Kidney (tissue), 14 donors: Measurements from ENCODE around the gene MAP3K5. TPM values are rescaled to one million over a fixed set of nuclear protein-coding genes. Genes with fewer than 3 reads are reported as not detected.

Experiments used
- DNase-seq, 5 donors: peaks; one replicate each; pipeline ENCODE4 v3.0.0-alpha.2; 2013 to 2020
- FAIRE-seq: peaks from 2 replicates; lab custom pipeline; 2012; peaks lifted over from hg19 to GRCh38; lab: Jason Lieb, UNC
- H3K27ac ChIP-seq, 2 donors: one replicate each; pipeline ENCODE4 v1.7.0; 2013; ENCODE audit warnings: low read depth in 2 of 2, low read length in 2 of 2, inconsistent platforms in 1 of 2
- H3K27me3 ChIP-seq: one replicate; pipeline ENCODE4 v1.7.1; 2013; ENCODE audit warnings: low read length, inconsistent platforms; ENCODE audit not compliant: control insufficient read depth, insufficient read depth
- H3K36me3 ChIP-seq, 3 donors: one replicate each; pipeline versions ENCODE4 v1.7.0 to v1.7.1; 2013; ENCODE audit warnings: low read length in 3 of 3, control low read depth in 1 of 3, inconsistent platforms in 1 of 3; ENCODE audit not compliant: insufficient read depth in 3 of 3, control insufficient read depth in 2 of 3
- H3K4me1 ChIP-seq, 3 donors: one replicate each; pipeline versions ENCODE4 v1.7.0 to v1.7.1; 2013; ENCODE audit warnings: low read length in 3 of 3, inconsistent platforms in 1 of 3, low read depth in 1 of 3; ENCODE audit not compliant: control insufficient read depth in 2 of 3, insufficient read depth in 2 of 3
- H3K4me3 ChIP-seq, 3 donors: one replicate each; pipeline versions ENCODE4 v1.7.0 to v1.8.1; 2013; ENCODE audit warnings: low read length in 3 of 3, control low read depth in 1 of 3, inconsistent platforms in 1 of 3
- H3K9ac ChIP-seq, 3 donors: one replicate each; pipeline versions ENCODE4 v1.7.0 to v1.7.1; 2013; ENCODE audit warnings: low read length in 3 of 3, control low read depth in 1 of 3, inconsistent platforms in 1 of 3
- H3K9me3 ChIP-seq, 3 donors: one replicate each; pipeline versions ENCODE4 v1.7.0 to v1.7.1; 2013; ENCODE audit warnings: low read length in 3 of 3, control low read depth in 1 of 3, inconsistent platforms in 1 of 3; ENCODE audit not compliant: control insufficient read depth in 2 of 3, insufficient read depth in 1 of 3
- intact Hi-C: fragments of 100-400 bp; cut with DNase I; formaldehyde crosslinking; loops from one replicate; pipeline ENCODE4 v1.11.1; 2022
- polyA plus RNA-seq: library from polyadenylated mRNA; stranded (reverse); fragments of 350-450 nt; fragmentation: Illumina TruSeq; extraction: RNeasy Lipid Tissue Mini Kit (QIAGEN cat#74804); gene quantifications from one replicate; pipeline ENCODE4 v1.2.3, GENCODE V29; 2014; ENCODE audit warnings: low read depth, low replicate concordance; ENCODE audit not compliant: insufficient read depth
- total RNA-seq: library from RNA; stranded (reverse); fragmentation: NEBNext Ultra II Directional; extraction: Animal tissue kit (Norgen Biotek cat#: 25700); gene quantifications from one replicate; pipeline ENCODE4 v1.2.1, GENCODE V29; 2021
- TF ChIP-seq, protein P1 (sequence below): IDR thresholded peaks from 3 replicates; pipeline ENCODE4 v1.5.1; 2012; ENCODE audit warnings: mild to moderate bottlenecking, moderate library complexity, borderline replicate concordance; ENCODE audit not compliant: insufficient read depth; ENCODE audit errors: extremely low read depth
- donor health status: control.
- donor health status: control.
- donor health status: control.
- donor health status: control.
- donor health status: control.
- donor health status: DM: yes; HTN: yes; CAD: no.
- donor health status: Normal renal cell carcinoma (clear cell type).

The MAP3K5 gene
- total and polyA plus RNA-seq, 2 donors from 2014 or later: 5.9 to 32.9 TPM

DNA sequence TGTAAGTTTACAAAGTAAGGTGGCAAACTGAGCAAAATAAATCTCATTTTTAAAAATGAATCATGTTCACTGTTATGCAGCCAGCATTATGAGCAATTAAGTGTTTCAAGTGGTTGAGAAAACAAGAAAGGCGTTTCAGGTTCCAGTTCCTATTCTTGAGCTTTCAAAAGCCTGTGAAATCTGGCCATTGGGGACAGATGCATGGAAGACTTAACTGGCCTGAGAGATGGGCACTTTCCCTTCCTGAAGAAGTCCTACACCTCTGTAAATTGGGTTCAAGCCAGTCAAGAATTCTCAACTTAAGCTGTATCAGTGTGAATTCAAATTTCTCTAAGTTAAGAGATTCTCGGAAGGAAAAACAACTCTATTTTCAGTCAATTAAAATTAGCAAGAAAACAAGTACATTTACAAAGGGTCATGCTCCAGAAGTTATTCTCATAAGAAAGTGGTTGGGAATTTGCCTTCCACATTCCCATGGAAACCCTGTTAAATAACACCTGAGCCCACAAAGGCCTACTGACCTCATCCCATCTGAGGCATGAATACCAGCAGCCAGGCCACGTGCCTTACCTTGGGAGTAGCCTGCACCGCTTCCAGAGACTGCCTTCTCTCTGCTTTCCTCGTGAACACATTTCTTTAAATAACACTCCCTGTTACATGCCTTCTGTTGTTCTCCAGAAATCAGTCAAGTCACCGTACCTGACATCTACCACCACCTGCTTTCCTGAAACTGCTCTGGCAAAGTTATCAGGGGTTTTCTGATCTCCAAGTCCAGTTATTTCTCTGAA is 19.4 kb downstream of the MAP3K5 start:
- Histone ChIP-seq H3K4me1 (peaks cover 0 to 16% (median 13%) of the 10 kb centered on the region in 3 donors), H3K27ac (peak overlapping the region; percentile 78 to 84), H3K27me3 (no peaks in the 10 kb centered on the region), H3K4me3 (no peak overlapping the region), H3K9ac (peak overlapping the region in 1 of 3 donors; percentile 56), H3K9me3 (no peaks in the 10 kb centered on the region), H3K36me3 (no peaks in the 10 kb centered on the region)
- intact Hi-C loops: no loop called here
- TF ChIP-seq, protein P1, sequence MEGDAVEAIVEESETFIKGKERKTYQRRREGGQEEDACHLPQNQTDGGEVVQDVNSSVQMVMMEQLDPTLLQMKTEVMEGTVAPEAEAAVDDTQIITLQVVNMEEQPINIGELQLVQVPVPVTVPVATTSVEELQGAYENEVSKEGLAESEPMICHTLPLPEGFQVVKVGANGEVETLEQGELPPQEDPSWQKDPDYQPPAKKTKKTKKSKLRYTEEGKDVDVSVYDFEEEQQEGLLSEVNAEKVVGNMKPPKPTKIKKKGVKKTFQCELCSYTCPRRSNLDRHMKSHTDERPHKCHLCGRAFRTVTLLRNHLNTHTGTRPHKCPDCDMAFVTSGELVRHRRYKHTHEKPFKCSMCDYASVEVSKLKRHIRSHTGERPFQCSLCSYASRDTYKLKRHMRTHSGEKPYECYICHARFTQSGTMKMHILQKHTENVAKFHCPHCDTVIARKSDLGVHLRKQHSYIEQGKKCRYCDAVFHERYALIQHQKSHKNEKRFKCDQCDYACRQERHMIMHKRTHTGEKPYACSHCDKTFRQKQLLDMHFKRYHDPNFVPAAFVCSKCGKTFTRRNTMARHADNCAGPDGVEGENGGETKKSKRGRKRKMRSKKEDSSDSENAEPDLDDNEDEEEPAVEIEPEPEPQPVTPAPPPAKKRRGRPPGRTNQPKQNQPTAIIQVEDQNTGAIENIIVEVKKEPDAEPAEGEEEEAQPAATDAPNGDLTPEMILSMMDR: no peak
- DNase-seq (peak; percentile 66 to 90 (median 83)), FAIRE-seq (peak; percentile 37)

DNA sequence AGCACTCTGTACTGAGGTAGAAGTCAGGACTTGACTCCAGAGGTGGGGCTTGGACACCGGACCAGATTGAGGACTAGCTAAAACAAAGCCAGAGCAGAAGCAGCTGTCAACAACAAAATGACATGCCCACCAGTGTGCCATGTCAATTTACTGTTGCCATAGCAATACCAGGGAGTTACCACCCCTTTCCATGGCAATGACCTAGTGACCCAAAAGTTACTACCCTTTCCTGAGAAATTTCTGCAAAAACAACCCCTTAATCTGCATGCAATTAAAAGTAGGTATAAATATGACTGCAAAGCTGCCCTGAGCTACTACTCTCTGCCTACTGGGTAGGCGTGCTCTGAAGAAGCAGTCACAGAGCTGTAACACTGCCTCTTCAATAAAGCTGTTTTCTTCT is 21.0 kb downstream of the MAP3K5 start:
- Histone ChIP-seq H3K27me3 (no peaks in the 10 kb centered on the region), H3K9ac (no peak overlapping the region), H3K36me3 (no peaks in the 10 kb centered on the region), H3K27ac (no peak overlapping the region), H3K4me3 (no peak overlapping the region), H3K9me3 (no peaks in the 10 kb centered on the region), H3K4me1 (peaks cover 0 to 16% (median 15%) of the 10 kb centered on the region in 3 donors)
- TF ChIP-seq, protein P1: no peak
- FAIRE-seq (no peak), DNase-seq (no peak)
- intact Hi-C loops: no loop called here

DNA sequence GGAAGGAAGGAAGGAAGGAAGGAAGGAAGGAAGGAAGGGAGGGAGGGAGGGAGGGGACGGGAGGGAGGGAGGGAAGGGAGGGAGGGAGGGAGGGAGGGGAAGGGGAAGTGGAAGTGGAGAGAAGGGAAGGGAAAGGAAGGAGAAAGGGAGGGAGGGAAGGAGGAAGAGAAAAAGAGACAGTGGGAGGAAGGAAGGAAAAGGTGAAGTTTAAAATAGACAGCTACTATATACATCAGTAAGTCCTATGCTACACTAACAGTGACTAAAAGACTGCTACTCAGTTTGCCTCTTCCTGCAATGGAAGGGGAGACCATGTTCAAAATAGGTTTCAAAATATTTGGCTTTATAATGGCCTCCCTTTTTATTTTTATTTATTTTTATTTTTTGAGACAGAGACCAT is 22.5 kb downstream of the MAP3K5 start:
- FAIRE-seq (no peak), DNase-seq (no peak)
- TF ChIP-seq, protein P1: no peak
- Histone ChIP-seq H3K36me3 (no peaks in the 10 kb centered on the region), H3K4me1 (peaks cover 0 to 20% (median 15%) of the 10 kb centered on the region in 3 donors), H3K4me3 (no peak overlapping the region), H3K9me3 (no peaks in the 10 kb centered on the region), H3K27ac (no peak overlapping the region), H3K27me3 (no peaks in the 10 kb centered on the region), H3K9ac (no peak overlapping the region)
- intact Hi-C loops: no loop called here
